Measurements from ENCODE around the gene YWHAE.

Gene YWHAE

GRCh38 chr17:1328437-1328836 is 71.6 kb downstream of the YWHAE start:
- no peaks in the 10 kb centered on the region for H3K36me3 ChIP-seq (ENCODE audit: insufficient read depth, low read length)
- no peak overlapping the region for H3K27ac ChIP-seq (ENCODE audit: low read depth, low read length)

GRCh38 chr17:1325766-1326165 is 74.3 kb downstream of the YWHAE start:
- H3K4me1 ChIP-seq (ENCODE audit: control insufficient read depth, insufficient read depth, low read length, unreplicated experiment) = no peaks in the 10 kb centered on the region
- H3K27me3 ChIP-seq (ENCODE audit: insufficient read depth, low read length) = peaks cover 3% of the 10 kb centered on the region; the same call in 1 of the 2 replicates
- no peak overlapping the region for H3K27ac ChIP-seq (ENCODE audit: low read depth, low read length)
- H3K4me3 ChIP-seq (ENCODE audit: low read depth, low read length) = no peak overlapping the region
- H3K79me2 ChIP-seq (ENCODE audit: control insufficient read depth, insufficient read depth, low read length, unreplicated experiment) = no peaks in the 10 kb centered on the region
- H3K36me3 ChIP-seq (ENCODE audit: insufficient read depth, low read length) = no peaks in the 10 kb centered on the region
- no peak overlapping the region for H2AFZ ChIP-seq (ENCODE audit: low read length, unreplicated experiment)

More at GRCh38 chr17:1328437-1328836, 71.6 kb downstream of the YWHAE start:
- Histone ChIP-seq H3K4me1 (ENCODE audit: control insufficient read depth, insufficient read depth, low read length, unreplicated experiment) (no peaks in the 10 kb centered on the region), H2AFZ (ENCODE audit: low read length, unreplicated experiment) (no peak overlapping the region), H3K79me2 (ENCODE audit: control insufficient read depth, insufficient read depth, low read length, unreplicated experiment) (no peaks in the 10 kb centered on the region), H3K27me3 (ENCODE audit: insufficient read depth, low read length) (0 out of 2 replicates have a peak, but pooled peaks cover 3% of the 10 kb centered on the region), H3K4me3 (ENCODE audit: low read depth, low read length) (no peak overlapping the region)

- no peak overlapping the region for H2AFZ ChIP-seq (ENCODE audit: low read length, unreplicated experiment)
- H3K4me1 ChIP-seq (ENCODE audit: control insufficient read depth, insufficient read depth, low read length, unreplicated experiment) = no peaks in the 10 kb centered on the region
- H3K4me3 ChIP-seq (ENCODE audit: low read depth, low read length) = no peak overlapping the region
- H3K36me3 ChIP-seq (ENCODE audit: insufficient read depth, low read length) = no peaks in the 10 kb centered on the region
- no peak overlapping the region for H3K27ac ChIP-seq (ENCODE audit: low read depth, low read length)
- H3K79me2 ChIP-seq (ENCODE audit: control insufficient read depth, insufficient read depth, low read length, unreplicated experiment) = no peaks in the 10 kb centered on the region
- H3K27me3 ChIP-seq (ENCODE audit: insufficient read depth, low read length) = peaks cover 2% of the 10 kb centered on the region; the same call in 1 of the 2 replicates
Measured at GRCh38 chr17:1324201-1324771, 75.7 kb downstream of the YWHAE start.

GRCh38 chr17:1323336-1323735 is 76.7 kb downstream of the YWHAE start:
- no peak overlapping the region for H2AFZ ChIP-seq (ENCODE audit: low read length, unreplicated experiment)
- H3K4me1 ChIP-seq (ENCODE audit: control insufficient read depth, insufficient read depth, low read length, unreplicated experiment) = no peaks in the 10 kb centered on the region
- no peak overlapping the region for H3K27ac ChIP-seq (ENCODE audit: low read depth, low read length)
- no peaks in the 10 kb centered on the region; the same call in 1 of the 2 replicates for H3K27me3 ChIP-seq (ENCODE audit: insufficient read depth, low read length)
- H3K4me3 ChIP-seq (ENCODE audit: low read depth, low read length) = no peak overlapping the region
- H3K79me2 ChIP-seq (ENCODE audit: control insufficient read depth, insufficient read depth, low read length, unreplicated experiment) = no peaks in the 10 kb centered on the region
- H3K36me3 ChIP-seq (ENCODE audit: insufficient read depth, low read length) = no peaks in the 10 kb centered on the region

GRCh38 chr17:1322480-1322879 is 77.5 kb downstream of the YWHAE start:
- no peaks in the 10 kb centered on the region for H3K4me1 ChIP-seq (ENCODE audit: control insufficient read depth, insufficient read depth, low read length, unreplicated experiment)
- H3K27ac ChIP-seq (ENCODE audit: low read depth, low read length) = no peak overlapping the region
- H2AFZ ChIP-seq (ENCODE audit: low read length, unreplicated experiment) = no peak overlapping the region
- H3K79me2 ChIP-seq (ENCODE audit: control insufficient read depth, insufficient read depth, low read length, unreplicated experiment) = no peaks in the 10 kb centered on the region
- no peaks in the 10 kb centered on the region; the same call in 1 of the 2 replicates for H3K27me3 ChIP-seq (ENCODE audit: insufficient read depth, low read length)
- no peaks in the 10 kb centered on the region for H3K36me3 ChIP-seq (ENCODE audit: insufficient read depth, low read length)
- H3K4me3 ChIP-seq (ENCODE audit: low read depth, low read length) = no peak overlapping the region

- Histone ChIP-seq H3K4me1 (ENCODE audit: control insufficient read depth, insufficient read depth, low read length, unreplicated experiment) (no peaks in the 10 kb centered on the region), H3K27ac (ENCODE audit: low read depth, low read length) (no peak overlapping the region), H3K36me3 (ENCODE audit: insufficient read depth, low read length) (no peaks in the 10 kb centered on the region), H2AFZ (ENCODE audit: low read length, unreplicated experiment) (no peak overlapping the region), H3K27me3 (ENCODE audit: insufficient read depth, low read length) (no peaks in the 10 kb centered on the region; the same call in 1 of the 2 replicates), H3K4me3 (ENCODE audit: low read depth, low read length) (no peak overlapping the region), H3K79me2 (ENCODE audit: control insufficient read depth, insufficient read depth, low read length, unreplicated experiment) (no peaks in the 10 kb centered on the region)
Measured at GRCh38 chr17:1322014-1322428, 78.0 kb downstream of the YWHAE start.

- peaks cover 13% of the 10 kb centered on the region for H3K27me3 ChIP-seq (ENCODE audit: insufficient read depth, low read length)
- H3K36me3 ChIP-seq (ENCODE audit: insufficient read depth, low read length) = no peaks in the 10 kb centered on the region
- H3K4me1 ChIP-seq (ENCODE audit: control insufficient read depth, insufficient read depth, low read length, unreplicated experiment) = peaks cover 15% of the 10 kb centered on the region
- no peak overlapping the region for H3K27ac ChIP-seq (ENCODE audit: low read depth, low read length)
- no peak overlapping the region for H2AFZ ChIP-seq (ENCODE audit: low read length, unreplicated experiment)
- H3K4me3 ChIP-seq (ENCODE audit: low read depth, low read length) = no peak overlapping the region
- H3K79me2 ChIP-seq (ENCODE audit: control insufficient read depth, insufficient read depth, low read length, unreplicated experiment) = no peaks in the 10 kb centered on the region
Measured at GRCh38 chr17:1315891-1316403, 84.1 kb downstream of the YWHAE start.

GRCh38 chr17:1315409-1315808 is 84.6 kb downstream of the YWHAE start:
- Histone ChIP-seq H3K27me3 (ENCODE audit: insufficient read depth, low read length) (peaks cover 13% of the 10 kb centered on the region), H3K36me3 (ENCODE audit: insufficient read depth, low read length) (no peaks in the 10 kb centered on the region), H3K27ac (ENCODE audit: low read depth, low read length) (no peak overlapping the region), H3K4me3 (ENCODE audit: low read depth, low read length) (no peak overlapping the region), H2AFZ (ENCODE audit: low read length, unreplicated experiment) (no peak overlapping the region), H3K4me1 (ENCODE audit: control insufficient read depth, insufficient read depth, low read length, unreplicated experiment) (peaks cover 15% of the 10 kb centered on the region), H3K79me2 (ENCODE audit: control insufficient read depth, insufficient read depth, low read length, unreplicated experiment) (no peaks in the 10 kb centered on the region)

- no peaks in the 10 kb centered on the region for H3K36me3 ChIP-seq (ENCODE audit: insufficient read depth, low read length)
- H3K27ac ChIP-seq (ENCODE audit: low read depth, low read length) = no peak overlapping the region
- no peak overlapping the region for H2AFZ ChIP-seq (ENCODE audit: low read length, unreplicated experiment)
- peaks cover 13% of the 10 kb centered on the region for H3K27me3 ChIP-seq (ENCODE audit: insufficient read depth, low read length)
- H3K79me2 ChIP-seq (ENCODE audit: control insufficient read depth, insufficient read depth, low read length, unreplicated experiment) = no peaks in the 10 kb centered on the region
- H3K4me3 ChIP-seq (ENCODE audit: low read depth, low read length) = no peak overlapping the region
- peaks cover 15% of the 10 kb centered on the region for H3K4me1 ChIP-seq (ENCODE audit: control insufficient read depth, insufficient read depth, low read length, unreplicated experiment)
Measured at GRCh38 chr17:1313270-1314005, 86.6 kb downstream of the YWHAE start.

GRCh38 chr17:1312261-1312870 is 87.7 kb downstream of the YWHAE start:
- no peaks in the 10 kb centered on the region for H3K79me2 ChIP-seq (ENCODE audit: control insufficient read depth, insufficient read depth, low read length, unreplicated experiment)
- H3K27ac ChIP-seq (ENCODE audit: low read depth, low read length) = no peak overlapping the region
- peaks cover 15% of the 10 kb centered on the region for H3K4me1 ChIP-seq (ENCODE audit: control insufficient read depth, insufficient read depth, low read length, unreplicated experiment)
- H3K27me3 ChIP-seq (ENCODE audit: insufficient read depth, low read length) = peaks cover 13% of the 10 kb centered on the region
- H3K36me3 ChIP-seq (ENCODE audit: insufficient read depth, low read length) = no peaks in the 10 kb centered on the region
- H3K4me3 ChIP-seq (ENCODE audit: low read depth, low read length) = no peak overlapping the region
- H2AFZ ChIP-seq (ENCODE audit: low read length, unreplicated experiment) = no peak overlapping the region

Data from ACC112 (cell line).